Adrenal gland (tissue), 12 donors: ENCODE results near the gene RNF144B. TPM values are rescaled to one million over a fixed set of nuclear protein-coding genes. Genes with fewer than 3 reads are reported as not detected.

Source experiments
- DNase-seq, 7 donors: peaks; one replicate each; pipeline ENCODE4 v3.0.0-alpha.2; 2019 to 2020
- H3K27ac ChIP-seq, 5 donors: fragments of 200-600 bp; sonication (generic) in 4 of 5; 1 replicate in 3 of 5; 2 replicates in 2 of 5; pipeline versions ENCODE4 v1.5.1 to v1.8.0; 2016 to 2020; ENCODE audit warnings: mild to moderate bottlenecking in 1 of 5
- H3K27me3 ChIP-seq: fragments of 200-600 bp; 2 replicates; pipeline ENCODE4 v1.8.0; 2021
- H3K36me3 ChIP-seq, 2 donors: fragments of 200-600 bp; replicated peaks in 1 of 2; 1 replicate in 1 of 2; 2 replicates in 1 of 2; pipeline versions ENCODE4 v1.5.1 to v1.8.0; 2018 to 2022
- H3K4me1 ChIP-seq, 2 donors: fragments of 200-600 bp; replicated peaks in 1 of 2; 1 replicate in 1 of 2; 2 replicates in 1 of 2; pipeline versions ENCODE4 v1.5.1 to v1.8.0; 2018 to 2021
- H3K4me3 ChIP-seq, 4 donors: fragments of 200-600 bp; sonication (generic) in 3 of 4; one replicate each; pipeline ENCODE4 v1.5.1; 2016 to 2018
- H3K9me3 ChIP-seq, 3 donors: fragments of 200-600 bp; sonication (generic) in 1 of 3; replicated peaks in 1 of 3; 1 replicate in 2 of 3; 2 replicates in 1 of 3; pipeline versions ENCODE4 v1.5.1 to v1.8.0; 2016 to 2021
- POLR2A ChIP-seq, 2 donors: fragments of 450-650 bp; IDR thresholded peaks; one replicate each; pipeline ENCODE4 v1.6.1; 2017; ENCODE audit warnings: antibody characterized with exemption in 2 of 2, mild to moderate bottlenecking in 2 of 2, moderate library complexity in 1 of 2
- WGBS, 4 donors: extraction: QIAGEN DNeasy Blood & Tissue Kit in 2 of 4; methylation state at CpG; one replicate each; pipeline versions ENCODE4 v1.1.5 to v1.1.7; 2013 to 2017; 5-methylcytosine and 5-hydroxymethylcytosine counted together
- intact Hi-C, 2 donors: fragments of 100-400 bp; cut with DNase I; formaldehyde crosslinking; loops; one replicate each; pipeline versions ENCODE4 v1.14.1 to v1.15.0; 2022 to 2023
- polyA plus RNA-seq, 3 donors: library from polyadenylated mRNA; stranded (reverse); fragments of 200-250 nt in 2 of 3; fragments of 350-450 nt in 1 of 3; fragmentation: Illumina TruSeq in 1 of 3; extraction: RNeasy Lipid Tissue Mini Kit (QIAGEN cat#74804) in 1 of 3; gene quantifications; one replicate each; pipeline ENCODE4 v1.2.3, GENCODE V29; 2013 to 2014
- total RNA-seq, 9 donors: library from RNA; depleted of rRNA in 4 of 9; stranded (reverse); fragments of >200 nt in 4 of 9; fragments of 120-200 nt in 1 of 9; fragmentation: NEBNext Ultra II Directional in 1 of 9; extraction: Animal tissue kit (Norgen Biotek cat#: 25700) in 1 of 9; gene quantifications; one replicate each; pipeline versions ENCODE4 v1.1.0 to v1.2.4, GENCODE V29; 2013 to 2023
- TF ChIP-seq, protein P1 (sequence below), 6 experiments: fragments of 450-650 bp in 4 of 6; fragments of 200-600 bp in 2 of 6; sonication (generic) in 1 of 6; IDR thresholded peaks; 1 replicate in 5 of 6; 2 replicates in 1 of 6; pipeline versions ENCODE4 v1.5.1 to v1.8.0; 2016 to 2021; ENCODE audit warnings: antibody characterized with exemption in 6 of 6, mild to moderate bottlenecking in 2 of 6, moderate library complexity in 1 of 6
- donor health status: healthy with polysubstance abuse.
- donor health status: Bipolar disorder and iron deficiency.
- donor health status: DM: yes; HTN: yes; CAD: no.
- donor health status: DM: no; HTN: no; CAD: no.
- donor health status: DM: no; HTN: no; CAD: no.
- donor health status: DM: yes; HTN: yes; CAD: no.

The RNF144B gene
- total and polyA plus RNA-seq, 12 donors, result 1.9 to 11.0 (median 7.4) TPM

DNA sequence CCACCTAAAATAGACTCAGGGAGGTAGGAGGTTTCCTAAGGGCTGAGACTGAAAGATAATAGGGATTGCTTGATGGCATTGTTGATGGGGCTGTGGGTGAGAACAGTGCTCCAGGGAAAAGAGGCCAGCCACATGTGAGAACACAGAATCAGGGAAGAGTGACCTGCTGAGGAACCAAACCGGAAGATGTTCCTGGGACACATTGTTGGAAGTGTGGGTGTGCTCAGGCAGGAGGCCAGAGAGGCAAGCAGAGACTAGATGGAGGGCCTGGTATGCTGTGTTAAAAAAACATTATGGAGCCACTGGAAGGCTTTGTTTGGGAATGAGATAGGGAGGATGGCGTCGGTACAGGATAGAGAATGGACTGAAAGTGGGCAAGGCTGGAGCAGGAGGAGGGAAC lies 23.3 kb downstream of the RNF144B start:
- H3K9me3 ChIP-seq, result no peaks in the 10 kb centered on the region
- TF ChIP-seq, protein P1, sequence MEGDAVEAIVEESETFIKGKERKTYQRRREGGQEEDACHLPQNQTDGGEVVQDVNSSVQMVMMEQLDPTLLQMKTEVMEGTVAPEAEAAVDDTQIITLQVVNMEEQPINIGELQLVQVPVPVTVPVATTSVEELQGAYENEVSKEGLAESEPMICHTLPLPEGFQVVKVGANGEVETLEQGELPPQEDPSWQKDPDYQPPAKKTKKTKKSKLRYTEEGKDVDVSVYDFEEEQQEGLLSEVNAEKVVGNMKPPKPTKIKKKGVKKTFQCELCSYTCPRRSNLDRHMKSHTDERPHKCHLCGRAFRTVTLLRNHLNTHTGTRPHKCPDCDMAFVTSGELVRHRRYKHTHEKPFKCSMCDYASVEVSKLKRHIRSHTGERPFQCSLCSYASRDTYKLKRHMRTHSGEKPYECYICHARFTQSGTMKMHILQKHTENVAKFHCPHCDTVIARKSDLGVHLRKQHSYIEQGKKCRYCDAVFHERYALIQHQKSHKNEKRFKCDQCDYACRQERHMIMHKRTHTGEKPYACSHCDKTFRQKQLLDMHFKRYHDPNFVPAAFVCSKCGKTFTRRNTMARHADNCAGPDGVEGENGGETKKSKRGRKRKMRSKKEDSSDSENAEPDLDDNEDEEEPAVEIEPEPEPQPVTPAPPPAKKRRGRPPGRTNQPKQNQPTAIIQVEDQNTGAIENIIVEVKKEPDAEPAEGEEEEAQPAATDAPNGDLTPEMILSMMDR (IDR thresholded peaks at IDR 0.05), result no peak
- no peak for TF ChIP-seq POLR2A (IDR thresholded peaks at IDR 0.05)
- no peak overlapping the region for H3K27ac ChIP-seq
- no peak overlapping the region for H3K4me3 ChIP-seq
- no peaks in the 10 kb centered on the region for H3K36me3 ChIP-seq
- no peak for DNase-seq
- 82 to 95% (median 91%) methylated on average over 3 of the region's 3 CpGs for WGBS, 4 donors
- H3K4me1 ChIP-seq, result no peaks in the 10 kb centered on the region
- H3K27me3 ChIP-seq, result no peaks in the 10 kb centered on the region
- intact Hi-C loops, result no loop called here

DNA sequence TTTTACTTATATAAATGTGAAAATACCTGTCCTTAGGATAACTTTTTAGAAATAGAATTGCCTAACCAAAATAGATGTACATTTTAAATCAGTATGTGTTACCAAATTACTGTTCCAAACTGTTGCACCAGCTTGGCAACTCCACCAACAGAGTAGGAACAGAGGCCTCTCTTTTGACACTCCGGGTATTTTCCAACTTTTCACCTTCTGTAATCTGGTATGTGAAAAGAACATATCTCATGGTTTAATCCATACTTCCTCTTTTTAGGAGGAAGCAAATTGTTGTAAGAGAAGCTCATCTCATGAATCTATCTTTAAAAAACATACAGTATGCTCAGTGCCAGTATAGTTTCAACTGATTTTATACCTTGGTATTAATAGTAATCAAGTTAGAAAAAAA lies 24.9 kb downstream of the RNF144B start:
- Histone ChIP-seq H3K27me3 (no peaks in the 10 kb centered on the region), H3K36me3 (no peaks in the 10 kb centered on the region), H3K27ac (no peak overlapping the region), H3K4me1 (no peaks in the 10 kb centered on the region), H3K9me3 (no peaks in the 10 kb centered on the region), H3K4me3 (no peak overlapping the region)
- WGBS, 4 donors, result 69 to 89% (median 80%) methylated on average over 1 of the region's 1 CpG
- TF ChIP-seq POLR2A (IDR thresholded peaks at IDR 0.05), result no peak
- TF ChIP-seq, protein P1 (IDR thresholded peaks at IDR 0.05), result no peak
- intact Hi-C loops, result no loop called here
- DNase-seq, result no peak

DNA sequence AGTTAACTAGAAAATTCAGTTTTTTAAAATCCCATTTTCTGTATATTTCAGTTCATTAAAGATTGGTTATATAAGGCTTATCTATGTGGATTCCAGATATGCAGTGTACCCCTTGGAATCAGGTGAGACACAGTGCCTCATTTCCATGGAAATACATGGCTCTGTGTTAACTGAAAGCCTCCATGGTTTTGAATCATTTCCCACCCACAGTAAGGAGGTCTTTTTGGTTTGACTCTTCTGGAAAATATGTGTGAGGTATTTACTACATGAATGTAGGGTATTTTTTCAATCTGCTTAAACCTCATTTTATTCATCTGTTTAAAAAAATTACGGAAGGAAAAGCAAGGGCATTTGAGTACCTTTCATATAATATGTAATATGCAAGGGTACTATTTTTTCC lies 25.5 kb downstream of the RNF144B start:
- Histone ChIP-seq H3K9me3 (no peaks in the 10 kb centered on the region), H3K27ac (no peak overlapping the region), H3K36me3 (no peaks in the 10 kb centered on the region), H3K4me3 (no peak overlapping the region), H3K27me3 (no peaks in the 10 kb centered on the region), H3K4me1 (no peaks in the 10 kb centered on the region)
- 77 to 91% (median 80%) methylated on average over 1 of the region's 1 CpG for WGBS, 4 donors
- intact Hi-C loops, result no loop called here
- TF ChIP-seq, protein P1 (IDR thresholded peaks at IDR 0.05), result no peak
- no peak for TF ChIP-seq POLR2A (IDR thresholded peaks at IDR 0.05)
- DNase-seq, result no peak

DNA sequence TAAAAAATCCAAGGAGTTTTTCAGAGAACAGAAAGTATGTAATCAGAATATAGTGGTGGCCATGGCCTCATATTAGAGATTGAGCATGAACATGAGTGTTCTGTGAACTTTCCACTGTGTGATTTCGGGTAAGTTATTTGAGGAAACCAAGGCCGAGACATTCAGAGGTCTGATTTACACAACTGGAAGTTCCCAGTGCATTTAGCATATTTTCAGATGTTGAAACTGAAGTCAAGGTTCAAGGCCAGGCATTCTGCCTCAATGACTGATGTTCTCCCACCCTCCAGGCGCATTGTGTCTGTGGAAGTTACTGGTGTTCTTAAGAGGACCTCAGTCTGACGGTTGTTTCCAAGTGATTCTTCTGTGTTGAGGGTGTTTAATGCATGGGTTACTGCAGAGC lies 26.2 kb downstream of the RNF144B start:
- DNase-seq, result no peak
- no peak for TF ChIP-seq POLR2A (IDR thresholded peaks at IDR 0.05)
- TF ChIP-seq, protein P1 (IDR thresholded peaks at IDR 0.05), result no peak
- Histone ChIP-seq H3K4me1 (no peaks in the 10 kb centered on the region), H3K4me3 (no peak overlapping the region), H3K27me3 (no peaks in the 10 kb centered on the region), H3K36me3 (no peaks in the 10 kb centered on the region), H3K9me3 (no peaks in the 10 kb centered on the region), H3K27ac (no peak overlapping the region)
- 68 to 82% (median 72%) methylated on average over 4 of the region's 4 CpGs for WGBS, 4 donors
- intact Hi-C loops, result no loop called here
